Measurements from ENCODE around the gene RBM17.
"Not testable (repeated sequence)": the region's sequence is repeated elsewhere in the genome, so short reads cannot be mapped to it uniquely, and the experiment has no call there.

The RBM17 gene, protein sequence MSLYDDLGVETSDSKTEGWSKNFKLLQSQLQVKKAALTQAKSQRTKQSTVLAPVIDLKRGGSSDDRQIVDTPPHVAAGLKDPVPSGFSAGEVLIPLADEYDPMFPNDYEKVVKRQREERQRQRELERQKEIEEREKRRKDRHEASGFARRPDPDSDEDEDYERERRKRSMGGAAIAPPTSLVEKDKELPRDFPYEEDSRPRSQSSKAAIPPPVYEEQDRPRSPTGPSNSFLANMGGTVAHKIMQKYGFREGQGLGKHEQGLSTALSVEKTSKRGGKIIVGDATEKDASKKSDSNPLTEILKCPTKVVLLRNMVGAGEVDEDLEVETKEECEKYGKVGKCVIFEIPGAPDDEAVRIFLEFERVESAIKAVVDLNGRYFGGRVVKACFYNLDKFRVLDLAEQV

DNA sequence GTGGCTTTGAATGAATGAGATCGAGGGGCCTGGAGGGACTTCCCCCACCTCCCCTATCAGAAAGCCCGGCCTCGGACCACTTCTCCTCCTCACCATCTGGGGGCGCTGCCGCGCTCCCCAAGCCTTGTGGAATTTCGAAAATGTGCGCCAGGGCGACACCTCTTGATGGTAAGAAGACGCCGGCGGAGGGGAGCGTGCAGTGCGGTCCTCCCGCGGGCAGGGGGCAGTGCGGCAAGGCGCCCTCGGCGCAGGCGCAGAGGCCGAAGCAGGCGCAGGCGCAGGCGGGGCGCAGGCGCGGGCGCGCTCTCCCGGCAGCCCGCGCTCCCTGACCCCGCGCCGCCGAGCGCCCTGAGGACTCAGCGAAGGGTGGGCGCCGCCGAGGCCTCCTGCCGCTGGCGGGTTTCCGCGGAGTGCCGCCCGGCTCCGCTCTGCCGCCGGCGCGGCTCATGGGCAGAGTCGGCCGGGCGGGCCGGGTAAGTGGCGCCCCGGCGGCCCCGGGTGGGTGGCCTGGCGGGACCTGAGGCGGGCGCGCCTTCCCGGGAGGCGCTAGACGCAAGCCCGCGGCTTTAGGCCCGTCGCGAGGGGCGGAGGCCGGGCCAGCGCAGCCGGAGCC lies at the start of gene RBM17:
TSS of gene RBM17 (plus strand) at position 314 of the 613 bp plus-strand sequence. CDS start 8,032 bp downstream, outside the sequence.
- FAIRE-seq = no peak

DNA sequence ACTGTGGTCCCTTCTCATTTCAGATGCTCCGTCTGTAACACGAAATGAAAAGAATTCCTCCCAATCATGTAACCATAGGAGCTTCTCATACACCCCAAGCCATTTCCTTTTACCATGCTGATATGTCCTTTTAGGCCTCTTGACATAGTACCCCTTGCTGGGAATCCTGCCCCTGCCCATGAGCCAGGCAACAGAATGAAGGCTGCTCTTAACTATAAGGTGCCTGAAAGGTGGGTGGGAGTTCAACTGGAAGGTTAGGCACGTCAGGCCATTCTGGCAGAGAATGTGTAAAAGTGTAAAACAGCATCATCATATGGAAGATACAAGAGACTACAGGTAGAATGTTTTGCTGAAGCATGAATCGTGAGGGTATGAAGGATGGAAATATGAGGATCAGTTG lies 49.1 kb upstream of the RBM17 start:
- FAIRE-seq = no peak

DNA sequence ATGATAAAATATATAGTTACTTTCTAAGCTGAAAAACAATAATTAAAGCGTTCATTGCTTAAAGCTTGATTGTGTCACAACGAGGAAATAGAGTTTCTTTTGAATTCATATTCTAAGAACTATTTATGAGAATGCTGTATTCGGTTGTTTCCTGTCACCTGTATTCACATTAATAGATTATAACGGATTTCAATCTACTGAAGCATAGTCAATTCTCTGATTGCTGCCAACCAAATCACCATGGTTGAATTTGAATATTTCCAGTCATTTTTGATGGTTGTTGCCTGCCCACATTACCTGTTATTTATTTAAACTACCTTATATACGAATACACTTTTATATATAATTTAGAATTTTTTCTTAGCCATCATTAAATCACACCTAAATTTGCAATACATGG lies 48.6 kb upstream of the RBM17 start:
- no peak for FAIRE-seq

DNA sequence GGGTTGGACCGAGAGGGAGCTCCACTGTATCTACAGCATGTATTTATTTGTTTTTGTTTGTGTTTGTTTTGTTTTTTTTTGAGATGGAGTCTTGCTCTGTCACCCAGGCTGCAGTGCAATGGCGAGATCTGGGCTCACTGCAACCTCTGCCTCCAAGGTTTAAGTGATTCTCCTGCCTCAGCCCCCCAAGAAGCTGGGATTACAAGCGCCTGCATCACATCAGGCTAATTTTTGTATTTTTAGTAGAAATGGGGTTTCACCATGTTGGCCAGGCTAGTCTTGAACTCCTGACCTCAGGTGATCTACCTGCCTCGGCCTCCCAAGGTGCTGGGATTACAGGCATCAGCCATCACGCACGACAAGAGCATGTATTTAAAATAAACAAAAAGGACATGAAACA lies 45.5 kb upstream of the RBM17 start:
- FAIRE-seq = not testable (repeated sequence)

DNA sequence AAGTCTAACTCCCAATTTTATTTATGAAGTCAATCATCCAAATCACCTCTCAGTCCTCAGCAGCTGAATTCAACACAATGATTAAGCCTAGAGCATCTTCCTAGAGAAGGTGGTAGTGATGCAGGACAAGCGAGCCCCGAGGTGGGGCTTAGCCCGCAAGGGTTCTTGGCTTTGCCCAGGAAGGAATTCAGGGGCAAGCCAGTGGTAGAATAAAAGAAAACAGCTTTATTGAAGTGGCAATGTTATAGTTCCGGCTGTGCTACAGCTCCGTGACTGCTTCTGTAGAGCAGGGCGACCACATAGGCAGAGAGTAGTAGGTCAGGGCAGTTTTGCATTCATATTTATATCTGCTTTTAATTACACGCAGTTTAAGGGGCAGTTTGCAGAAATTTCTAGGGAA lies 44.8 kb upstream of the RBM17 start:
- FAIRE-seq = no peak

DNA sequence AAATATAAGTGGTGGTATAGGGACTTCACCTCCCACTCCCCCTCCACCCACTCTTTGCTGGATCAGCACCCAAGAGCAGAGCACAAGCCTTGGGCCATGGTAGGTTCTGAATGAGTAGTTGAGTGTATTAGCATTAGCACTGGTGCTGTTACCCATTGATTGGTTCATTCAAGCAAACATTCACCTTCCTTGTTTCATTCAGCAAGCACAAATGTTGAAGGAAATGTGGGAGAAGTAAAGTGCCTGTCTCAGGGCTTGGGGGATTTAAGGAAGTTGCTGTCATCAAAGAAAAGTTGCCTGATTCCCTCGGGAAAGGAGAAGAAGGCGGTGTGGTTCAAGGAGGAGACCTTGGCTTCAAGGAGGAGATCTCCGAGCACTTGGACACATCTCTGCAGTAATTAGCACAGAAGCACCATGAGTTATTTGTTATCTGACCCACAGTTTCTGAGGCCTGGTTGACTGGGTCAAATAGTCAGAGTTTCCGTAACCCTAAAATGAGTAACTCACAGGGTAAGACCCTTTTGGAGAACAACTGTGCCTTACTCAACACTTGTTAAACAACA lies 44.0 kb upstream of the RBM17 start:
- FAIRE-seq = no peak

DNA sequence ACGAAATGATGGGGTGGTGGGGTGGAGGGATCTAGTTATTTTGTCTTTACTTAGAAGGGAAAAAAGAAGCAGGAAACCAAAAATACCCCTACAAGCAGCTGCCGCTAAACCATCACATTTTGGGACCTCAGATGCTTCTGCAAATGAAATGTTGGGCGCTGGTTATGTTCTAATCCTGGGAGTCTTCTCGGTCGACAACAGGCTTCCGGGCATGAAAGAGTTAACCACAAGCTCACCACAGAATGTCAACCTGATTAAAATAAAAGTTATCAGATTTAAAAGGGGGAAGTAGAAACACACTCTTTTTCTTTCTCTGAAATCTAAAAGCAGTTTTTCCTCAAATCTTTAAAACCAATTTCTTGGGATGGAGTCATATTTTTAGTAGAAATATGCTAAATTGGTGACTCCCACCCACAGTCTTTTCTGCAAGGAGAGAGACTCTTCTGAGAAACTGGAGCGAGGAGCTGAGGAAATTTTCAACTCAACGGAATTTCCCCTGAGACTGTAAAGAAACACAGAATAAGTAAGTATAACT lies 43.5 kb upstream of the RBM17 start:
- no peak for FAIRE-seq

DNA sequence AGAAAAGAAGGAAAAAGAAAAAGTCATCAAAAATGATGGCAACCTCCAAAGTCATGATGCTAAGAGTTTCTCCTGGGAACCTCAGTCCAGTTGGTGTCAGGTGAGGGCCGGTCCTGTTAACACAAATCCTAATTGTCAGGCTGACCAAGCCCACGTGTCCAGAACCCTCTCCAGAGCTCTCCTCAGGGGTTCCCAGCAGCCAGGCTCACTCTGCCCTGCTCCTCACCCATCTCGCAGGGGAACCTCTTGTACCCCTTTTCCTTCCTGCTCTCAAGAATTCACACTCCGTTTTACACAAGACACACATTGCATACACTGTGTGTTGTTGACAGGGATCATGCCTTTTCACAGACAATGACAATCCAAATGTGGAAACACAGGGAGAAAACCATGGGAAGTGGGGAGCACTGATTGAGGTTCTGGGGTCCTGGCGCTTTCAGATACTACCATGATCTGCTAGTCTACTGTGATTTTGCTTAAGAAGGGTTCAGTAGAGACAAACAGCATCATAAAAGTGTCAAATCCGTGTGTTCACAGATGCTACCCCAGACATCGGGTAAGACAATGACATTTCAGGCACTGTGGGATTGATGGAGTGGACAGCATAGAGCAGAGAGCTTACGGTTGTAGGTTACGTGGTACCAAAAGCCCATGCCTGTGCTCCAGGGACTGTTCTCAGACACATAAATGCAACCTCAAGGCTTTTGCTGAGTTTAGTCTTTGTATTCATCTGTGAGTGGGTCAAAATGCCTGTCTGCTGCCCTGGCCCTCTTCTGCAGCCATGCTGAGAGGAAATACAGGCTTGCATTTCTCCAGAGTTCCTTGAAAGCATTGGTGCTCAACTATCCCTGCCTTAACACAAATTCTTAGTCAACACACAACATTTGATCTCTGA lies 42.7 kb upstream of the RBM17 start:
- FAIRE-seq = no peak

DNA sequence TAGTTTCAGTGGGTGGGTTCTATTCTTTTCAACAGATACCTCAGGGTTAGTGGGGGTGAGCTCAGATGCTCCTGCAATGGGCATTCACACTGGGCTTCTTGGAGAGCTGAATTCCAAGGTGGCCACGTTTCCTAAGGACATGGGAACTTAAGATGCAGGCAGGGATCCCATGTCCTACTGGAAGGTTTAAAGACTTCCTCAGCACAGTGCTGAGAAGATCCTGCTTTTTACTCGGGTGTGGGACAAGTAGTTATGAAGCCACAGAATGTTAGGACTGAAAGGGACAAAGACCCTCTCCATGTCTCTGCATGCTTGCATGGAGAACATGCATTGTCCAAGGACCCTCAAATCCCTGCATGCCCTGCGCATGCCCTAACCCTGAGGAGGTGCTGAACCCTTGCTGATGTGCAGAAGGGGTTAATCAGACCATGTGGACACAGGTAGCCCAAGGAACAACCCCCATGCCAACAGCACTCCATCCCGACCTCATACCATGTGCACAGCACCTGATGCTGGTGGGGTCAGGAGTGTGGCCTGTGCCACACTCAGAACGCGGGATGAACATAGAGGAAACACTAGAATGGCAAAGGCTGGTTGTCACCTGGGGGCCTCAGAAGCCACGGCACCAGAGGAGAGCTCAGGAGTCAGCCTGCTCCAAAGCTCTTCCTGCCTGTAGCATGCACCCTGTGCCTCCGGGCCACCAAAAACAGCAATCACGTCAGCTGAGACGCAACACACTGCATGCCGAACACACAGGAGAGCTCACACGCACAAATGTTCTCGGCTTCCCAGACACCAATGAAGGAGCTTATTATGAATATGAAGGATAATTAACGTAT lies 41.8 kb upstream of the RBM17 start:
- no peak for FAIRE-seq

DNA sequence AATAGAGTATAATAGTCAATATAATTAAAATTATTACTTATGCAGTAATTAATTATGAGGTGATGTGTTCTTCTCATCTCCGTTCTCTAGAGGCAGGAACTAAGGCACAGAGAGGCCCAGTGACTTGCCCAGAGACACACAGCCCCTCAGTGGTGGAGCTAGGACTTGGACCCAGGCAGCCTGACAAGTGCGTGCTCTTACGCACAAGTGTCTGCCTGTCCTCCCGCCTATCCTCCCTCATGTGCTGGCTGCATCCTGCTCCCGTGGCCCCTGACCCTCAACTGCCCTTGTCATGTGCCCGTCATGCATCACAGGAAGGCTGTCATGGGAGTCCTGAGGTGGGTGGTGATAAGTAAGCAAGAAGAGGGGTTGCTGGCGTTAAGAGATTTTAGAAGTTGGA lies 41.0 kb upstream of the RBM17 start:
- FAIRE-seq = no peak

DNA sequence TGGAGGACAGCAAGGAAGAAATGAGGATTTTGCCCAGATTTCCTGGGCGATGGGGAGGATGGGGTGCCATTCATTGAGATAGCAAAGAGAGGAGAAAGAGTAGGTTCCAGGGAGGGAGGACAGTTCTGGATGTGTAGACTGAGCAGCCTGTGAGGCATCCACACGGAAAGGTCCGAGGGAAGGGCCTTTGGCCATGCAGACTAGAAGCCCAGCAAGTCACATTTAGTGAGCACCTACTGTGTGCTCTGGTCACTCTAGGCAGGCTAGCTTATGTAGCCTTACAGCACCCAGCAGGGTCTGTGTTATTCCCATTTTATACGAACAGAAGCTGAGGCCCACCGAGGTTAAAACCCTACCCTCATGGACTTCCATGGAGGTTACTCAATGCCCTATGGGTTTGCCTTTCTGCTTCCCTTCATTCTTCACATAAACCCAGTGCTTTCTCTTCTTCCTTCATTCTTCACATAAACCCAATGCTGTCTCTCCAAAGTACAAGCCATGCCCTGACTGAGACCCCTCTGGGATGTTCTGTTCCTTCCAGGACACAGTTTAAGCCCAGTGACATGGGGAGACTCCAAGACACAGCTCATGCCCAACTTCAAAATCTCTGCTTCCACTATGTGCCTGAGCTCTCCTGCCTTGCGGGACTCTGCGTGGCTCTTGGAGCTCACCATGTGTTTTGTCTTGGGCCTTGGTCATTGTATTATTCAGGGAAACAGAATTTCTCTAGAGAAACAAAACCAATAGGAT lies 40.4 kb upstream of the RBM17 start:
- no peak for FAIRE-seq

DNA sequence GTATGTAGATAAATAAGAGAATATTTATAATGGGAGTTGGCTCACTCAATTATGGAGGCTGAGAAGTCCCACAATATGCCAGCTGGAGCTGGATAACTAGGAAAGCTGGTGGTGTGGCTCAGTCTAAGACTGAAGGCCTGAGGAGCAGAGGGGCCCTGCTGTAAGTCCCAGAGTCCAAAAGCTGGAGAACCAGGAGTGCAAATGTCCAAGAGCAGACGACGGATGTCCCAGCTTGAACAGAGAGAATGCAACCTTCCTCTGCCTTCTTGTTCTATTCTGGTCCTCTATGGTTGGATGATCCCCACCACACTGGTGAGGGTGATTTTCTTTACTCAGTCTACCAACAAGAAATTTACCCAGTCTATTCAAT lies 39.8 kb upstream of the RBM17 start:
- no peak for FAIRE-seq

DNA sequence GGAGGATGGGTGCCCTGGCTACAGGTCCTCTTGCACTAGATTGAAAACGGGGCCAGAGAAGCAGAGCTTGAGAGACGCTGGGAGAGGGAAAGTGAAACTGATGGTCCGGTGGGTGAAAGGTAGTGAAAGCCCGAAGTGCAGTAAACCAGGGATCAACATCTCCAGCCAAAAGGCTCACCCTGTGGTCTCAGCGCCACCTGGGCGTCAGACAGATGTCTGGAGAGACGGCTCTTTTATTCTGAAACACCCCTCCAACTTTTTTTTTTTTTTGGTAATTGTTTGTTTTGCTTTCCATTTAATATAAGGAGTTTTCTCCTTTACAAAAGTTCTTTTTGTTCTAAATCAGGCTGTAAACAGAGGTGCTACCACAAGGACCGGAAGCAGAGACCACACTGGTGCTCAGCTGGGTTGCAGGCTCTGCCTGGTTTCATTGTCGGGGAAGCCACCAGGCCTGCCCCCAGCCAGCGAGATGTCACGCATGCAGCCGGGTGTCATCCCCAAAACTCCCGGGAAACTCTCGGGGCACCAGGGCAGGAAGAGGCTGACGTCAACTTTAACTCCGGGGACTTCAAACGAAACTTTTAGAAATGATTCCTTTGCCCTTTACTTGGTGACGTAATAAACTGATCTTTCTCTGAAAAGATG lies 37.9 kb upstream of the RBM17 start:
- no peak for FAIRE-seq

DNA sequence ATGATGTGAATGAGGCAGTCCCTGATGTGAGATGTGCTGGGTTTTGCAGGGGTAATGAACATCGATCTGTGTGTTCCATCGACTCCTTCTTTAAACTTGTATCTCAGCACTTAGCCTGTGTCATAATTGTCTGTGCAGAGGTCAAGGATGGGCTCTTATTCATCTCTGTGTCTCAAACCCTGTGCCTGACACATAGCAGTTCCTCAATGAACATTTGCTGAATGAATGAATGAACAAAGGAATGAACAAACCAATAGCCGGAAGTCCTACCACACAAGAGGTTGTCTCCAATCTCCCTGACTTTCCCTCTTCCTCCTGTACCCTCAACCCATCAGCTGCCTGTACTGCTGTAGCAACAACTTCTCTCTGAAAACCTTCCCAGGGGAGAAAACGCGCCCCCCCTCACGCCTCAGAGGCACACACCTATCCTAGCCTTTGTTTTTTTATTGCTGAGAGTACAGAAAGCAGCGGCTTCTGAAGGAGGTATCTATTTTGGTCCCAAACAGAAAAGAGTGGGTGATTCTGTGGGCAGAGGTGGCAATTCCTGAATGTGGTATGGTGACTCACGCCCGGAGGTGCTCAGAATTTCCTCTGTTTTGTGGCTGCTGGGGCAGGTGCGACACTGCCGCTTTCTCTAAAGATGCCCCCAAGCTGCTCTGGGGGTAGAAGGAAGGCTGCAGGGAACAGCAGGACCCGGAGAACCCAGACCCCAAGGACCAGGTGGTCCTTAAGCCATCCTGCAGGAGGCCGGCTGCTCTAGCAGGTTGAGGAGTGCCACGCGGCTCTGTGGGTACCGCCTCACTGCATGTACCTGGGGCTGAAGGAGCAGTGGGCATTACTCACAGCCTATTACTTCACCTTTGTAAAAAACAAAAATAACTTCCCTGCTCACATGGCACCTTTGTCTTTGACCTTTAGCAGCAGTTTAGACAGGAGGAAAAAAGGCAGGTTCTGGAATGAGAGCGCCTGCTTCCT lies 36.3 kb upstream of the RBM17 start:
- no peak for FAIRE-seq

DNA sequence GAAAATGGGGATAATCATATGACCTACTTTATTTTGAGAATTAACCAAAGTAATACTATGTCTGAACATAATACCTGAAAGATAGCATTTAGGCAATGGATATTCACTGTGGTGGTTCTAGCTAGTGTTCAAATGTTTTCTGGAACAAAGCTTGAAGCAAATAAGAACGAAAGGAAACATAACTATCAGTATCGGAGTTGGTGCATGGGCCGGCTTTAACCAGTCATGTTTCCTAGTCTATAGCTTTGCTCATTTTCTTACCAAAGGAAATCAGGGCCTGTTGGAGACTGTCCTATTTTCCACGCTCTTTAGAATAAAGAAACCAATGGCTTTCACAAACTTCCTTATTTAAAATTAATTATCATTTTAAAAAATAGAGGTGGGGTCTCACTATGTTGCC lies 35.5 kb upstream of the RBM17 start:
- FAIRE-seq = no peak

DNA sequence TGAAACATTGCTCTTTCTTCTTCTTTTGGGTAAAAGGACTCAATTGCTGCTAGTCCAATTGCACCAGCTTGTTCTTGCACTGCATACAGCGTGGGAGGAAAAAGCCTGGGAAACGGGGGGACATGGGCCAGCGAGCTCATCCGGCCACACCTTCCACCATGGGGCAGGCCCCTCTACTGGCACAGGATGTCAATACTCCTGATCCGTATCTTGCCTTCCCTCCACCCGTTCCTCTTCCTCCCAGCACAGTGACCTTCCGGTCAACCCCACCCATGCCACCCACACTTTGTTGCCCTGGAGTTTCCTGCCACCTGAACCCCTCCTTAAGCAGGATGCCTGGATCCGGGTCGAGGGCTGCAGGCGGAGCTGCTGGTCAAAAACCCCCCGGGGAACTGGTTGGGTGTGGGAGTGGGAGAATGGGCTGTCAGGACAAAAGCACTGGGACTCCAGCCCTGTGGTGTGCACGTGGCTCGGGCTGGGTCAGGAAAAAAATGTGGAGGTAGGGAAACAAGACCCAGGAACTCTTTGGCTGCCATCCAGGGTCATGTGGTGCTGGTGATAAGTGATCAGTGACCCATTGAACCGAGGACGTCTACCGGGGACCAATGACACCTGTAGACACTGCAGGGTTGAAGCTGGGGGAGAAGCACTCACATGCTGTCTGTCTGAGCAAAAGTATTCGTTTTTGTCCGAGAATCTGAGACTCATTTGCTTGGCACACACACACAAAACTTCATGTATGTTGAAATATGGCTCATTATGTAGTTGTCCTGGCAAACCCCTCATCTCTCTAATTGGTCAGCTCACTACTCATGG lies 34.8 kb upstream of the RBM17 start:
- FAIRE-seq = no peak

DNA sequence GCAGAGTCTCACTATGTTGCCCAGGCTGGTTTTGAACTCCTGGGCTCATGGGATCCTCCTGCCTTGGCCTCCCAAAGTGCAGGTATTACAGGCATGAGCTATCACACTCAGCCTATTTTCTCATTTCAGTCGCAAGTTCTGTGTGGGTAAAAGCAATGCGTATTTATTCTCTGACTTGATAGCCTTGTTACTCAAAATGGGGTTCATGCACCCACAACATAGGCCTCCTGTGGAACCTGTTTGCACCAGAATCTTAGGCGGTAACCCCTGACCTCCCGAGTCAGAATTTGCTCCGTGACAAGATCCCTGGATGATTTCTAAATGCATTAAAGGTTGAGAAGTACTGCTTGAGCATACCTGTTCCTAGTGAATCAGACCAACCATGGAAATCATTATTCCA lies 34.0 kb upstream of the RBM17 start:
- no peak for FAIRE-seq

DNA sequence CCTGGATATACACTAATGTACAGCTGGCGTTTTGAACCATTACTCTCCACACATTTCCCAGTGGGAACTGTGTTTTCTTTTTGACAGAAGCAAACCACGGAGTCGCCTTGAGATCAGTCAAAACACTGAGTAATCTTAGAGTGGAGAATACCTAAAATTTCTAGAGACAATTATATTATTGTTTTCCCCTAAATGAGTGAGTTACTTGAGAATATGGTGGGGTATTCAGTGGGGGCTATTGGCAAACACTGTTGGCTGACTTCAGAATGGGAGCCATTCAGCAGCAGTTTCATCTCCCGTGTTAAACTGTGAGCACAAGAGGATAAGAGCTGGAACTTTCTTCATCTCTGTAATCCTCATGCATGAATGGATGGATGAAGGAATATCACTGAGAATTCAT lies 32.9 kb upstream of the RBM17 start:
- FAIRE-seq = no peak

Measured in A204.1 (cell line).